Ecto neural progenitor cell (in vitro differentiated cells): Measurements from ENCODE around the gene ATP13A3.

ENCODE experiments used
- DNase-seq: peaks from one replicate; pipeline ENCODE4 v3.0.0-alpha.2; 2018; ENCODE audit warnings: low spot score

The ATP13A3 gene

DNA sequence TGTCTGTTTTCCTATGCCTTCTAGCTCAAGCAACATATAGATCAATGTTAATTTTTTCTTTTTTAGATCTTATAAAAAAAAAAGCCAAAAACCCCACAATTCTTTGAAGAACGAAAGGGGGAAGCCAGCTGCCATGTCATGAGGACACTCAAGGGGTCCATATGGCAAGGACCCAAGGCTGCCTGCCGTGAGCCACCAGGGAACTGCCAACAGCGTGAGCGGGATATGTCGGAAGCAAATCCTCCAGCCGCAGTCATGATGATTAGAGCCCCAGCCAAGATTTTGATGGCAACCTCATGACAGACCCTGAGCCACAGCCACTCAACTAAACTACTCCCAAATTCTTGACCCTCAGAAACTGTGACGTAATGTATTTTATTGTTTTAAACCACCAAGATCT lies 94.2 kb downstream of the ATP13A3 start:
- DNase-seq: no peak

DNA sequence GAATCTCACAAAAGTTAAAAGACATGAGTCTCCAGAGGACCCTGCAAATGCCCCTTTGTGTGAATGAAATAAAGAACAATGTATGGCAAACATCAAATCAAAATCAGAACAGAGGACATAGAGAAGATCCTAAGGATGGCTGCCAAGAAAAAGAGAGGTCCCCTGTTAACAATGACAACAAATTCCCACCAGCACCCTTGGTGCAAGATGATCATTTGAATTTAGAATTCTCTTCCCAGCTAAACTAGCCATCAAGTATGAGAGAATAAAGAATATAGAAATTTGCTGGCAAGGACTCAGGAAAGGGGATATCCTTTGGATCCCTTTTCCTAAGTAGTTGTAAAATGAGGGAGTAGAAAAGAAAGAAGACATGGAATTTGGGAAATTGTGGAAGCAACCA lies 96.0 kb downstream of the ATP13A3 start:
- DNase-seq: no peak

DNA sequence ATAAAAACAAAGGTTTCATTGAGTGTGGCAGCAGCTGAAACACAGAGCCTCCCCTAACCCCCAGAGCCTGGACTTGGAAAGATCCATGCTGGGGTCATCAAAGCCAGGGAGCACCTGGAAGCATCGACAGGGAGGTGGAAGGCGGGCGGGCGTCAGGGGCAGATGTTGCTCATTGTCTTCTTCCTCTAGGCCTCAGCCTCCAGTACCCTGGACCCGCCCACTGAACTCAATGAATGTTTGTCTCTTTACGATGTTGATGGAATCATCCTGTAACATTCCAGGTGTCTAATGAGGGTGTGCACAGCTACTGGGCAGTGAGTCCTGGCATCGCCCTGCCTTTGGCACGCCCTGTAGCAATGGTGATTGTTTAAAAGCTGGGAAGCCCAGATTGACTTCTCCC lies 97.5 kb downstream of the ATP13A3 start:
- peak; percentile 32 for DNase-seq

DNA sequence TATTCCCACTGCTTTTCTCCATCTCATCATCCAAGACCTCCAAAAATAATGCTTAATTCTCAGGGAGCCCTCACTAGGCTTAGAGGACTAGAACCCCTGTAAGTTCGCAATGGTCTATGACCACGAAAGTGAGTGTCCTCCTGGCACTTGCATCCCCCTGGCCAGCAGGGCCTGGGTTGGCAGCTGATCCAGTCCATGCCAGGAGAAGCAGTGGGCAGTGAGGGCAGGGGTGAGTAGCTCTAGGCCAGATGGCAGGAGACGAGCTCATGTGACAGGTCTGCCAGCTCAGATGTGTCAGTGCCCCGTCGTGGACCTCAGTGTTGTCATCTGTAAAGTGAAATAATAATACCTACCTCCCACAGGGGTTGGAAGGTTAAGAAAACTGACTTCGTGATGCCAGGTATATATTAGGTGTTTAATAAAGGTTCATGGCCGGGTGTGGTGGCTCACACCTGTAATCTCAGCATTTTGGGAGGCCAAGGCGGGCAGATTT lies 98.8 kb downstream of the ATP13A3 start:
- DNase-seq: peak; percentile 14

DNA sequence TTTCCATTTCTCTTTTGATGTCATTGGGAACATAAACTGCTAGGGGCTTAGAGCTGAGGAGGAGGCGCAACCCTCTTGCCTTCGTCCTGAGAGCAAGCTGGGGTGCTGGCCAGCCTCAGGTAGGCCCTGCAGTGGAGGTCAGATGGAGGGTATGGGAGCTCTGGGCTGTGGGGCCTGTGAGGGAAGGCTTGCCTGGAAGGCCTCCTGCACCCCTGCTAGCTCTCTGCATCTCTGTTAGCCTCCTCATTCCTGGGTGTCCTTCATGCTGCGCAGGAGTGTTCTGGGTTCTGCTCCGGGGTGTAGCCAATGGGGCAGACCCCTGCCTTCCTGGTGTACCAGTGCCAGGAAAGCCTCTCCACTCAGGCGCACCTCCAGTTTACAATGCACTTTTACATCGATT lies 99.5 kb downstream of the ATP13A3 start:
- peak; percentile 36 for DNase-seq

DNA sequence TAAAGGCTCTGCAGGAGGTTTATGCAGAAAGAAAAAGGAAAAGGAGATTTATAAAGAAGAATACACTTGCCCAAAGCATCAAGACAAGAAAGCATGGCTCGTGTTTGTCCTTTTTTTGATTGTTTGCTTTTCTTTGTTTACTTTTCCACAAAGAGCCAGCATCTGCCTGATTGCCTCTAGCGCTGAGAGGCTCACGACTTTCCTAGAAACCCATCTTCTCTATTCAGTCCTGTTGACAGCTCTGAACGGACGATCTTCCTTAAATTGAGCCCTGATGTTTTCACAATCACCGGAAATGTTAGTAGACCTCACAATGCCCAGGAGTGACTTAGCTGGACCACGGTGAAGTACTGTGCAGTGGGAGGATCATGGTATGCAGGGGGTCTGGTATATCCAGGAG lies 100.2 kb downstream of the ATP13A3 start:
- peak; percentile 12 for DNase-seq

DNA sequence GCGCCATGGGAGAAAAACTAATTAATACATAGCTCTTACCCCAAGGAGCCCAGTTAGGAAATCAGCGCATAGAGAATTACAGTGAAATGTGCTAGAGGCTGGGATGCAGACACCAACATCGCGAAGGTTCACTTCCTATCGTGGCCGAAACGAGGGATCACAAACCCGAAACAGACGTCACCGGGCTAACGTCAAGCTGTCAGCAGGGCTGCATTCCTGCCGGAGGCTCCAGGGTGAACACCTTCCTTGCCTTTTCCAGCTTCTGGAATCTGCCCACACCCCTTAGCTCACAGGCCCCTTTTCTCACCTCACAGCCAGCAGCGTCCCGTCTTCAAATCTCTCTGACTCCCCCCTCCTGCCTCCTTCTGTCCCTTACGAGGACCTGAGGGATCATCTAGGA lies 100.7 kb downstream of the ATP13A3 start:
- peak; percentile 44 for DNase-seq

DNA sequence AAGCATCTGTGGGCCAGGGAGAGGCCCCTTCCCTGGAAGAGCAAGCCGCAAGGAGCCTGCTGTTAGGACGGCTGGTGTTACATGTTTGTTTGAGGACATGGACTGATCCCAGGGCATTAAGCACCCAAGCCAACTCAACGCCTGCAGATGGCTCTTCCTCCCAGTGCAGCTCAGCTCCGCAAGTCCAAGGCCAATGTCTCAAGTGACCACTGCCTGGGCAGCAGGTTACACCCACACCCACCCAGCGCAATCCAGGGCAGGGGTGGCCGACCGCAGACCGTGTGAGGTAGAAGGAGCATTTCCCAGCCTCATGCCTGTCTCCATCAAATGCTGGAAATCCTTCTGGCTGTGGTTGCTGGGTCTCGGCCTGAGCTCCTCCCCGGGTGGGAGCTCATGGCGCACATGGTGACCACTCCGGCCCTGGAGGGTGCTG lies 102.2 kb downstream of the ATP13A3 start:
- DNase-seq: peak; percentile 34

DNA sequence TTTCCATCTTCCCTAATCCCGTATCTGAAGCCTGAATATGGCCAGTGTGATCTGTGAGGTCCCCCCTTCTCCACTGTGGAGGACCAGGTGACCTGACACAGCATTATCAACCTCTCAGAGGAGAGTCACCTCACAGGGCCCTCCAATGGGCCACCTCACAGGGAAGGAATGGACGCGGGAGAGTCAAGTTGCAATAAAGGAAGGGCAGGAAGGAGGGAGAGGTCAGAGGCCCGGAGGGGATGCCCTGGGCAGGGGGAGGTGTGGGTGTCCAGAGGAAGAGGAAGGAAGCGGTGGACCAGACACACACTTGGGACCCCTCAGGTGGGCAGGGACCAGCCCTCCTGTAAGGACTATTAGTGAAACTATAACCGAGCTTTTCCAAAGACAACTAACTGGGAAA lies 102.6 kb downstream of the ATP13A3 start:
- DNase-seq: no peak

DNA sequence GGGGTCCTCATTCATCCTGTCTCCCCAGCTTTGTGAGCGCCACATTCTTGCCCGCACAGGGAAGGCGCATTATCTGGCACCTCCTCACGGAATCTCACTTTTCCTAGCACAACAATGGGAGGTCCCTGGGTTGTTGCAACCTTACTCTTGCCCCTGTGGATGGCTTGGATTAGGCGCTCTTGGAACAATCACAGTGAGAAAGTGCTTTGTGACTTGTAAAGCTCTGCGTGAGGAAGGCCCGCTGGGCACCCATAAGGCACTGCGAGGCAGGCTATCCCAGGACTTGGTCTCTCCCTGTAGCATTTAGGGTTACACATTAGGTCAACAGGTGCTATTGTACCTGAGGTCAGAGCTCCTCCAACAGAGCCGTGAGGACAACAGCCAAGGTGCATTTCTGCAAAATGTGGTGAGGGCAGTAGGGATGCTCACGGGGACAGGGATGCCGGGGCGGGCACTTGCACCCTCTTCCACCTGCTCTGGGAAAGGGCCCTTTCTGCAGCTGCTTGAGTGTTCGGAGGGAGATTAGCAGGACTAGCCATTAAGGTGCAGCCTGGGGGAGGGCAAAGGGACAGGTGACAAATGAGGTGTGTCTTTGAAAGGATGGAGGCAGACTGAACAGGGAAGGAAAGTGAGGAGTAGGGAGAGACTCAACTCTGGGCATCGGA lies 103.4 kb downstream of the ATP13A3 start:
- peak; percentile 45 for DNase-seq

DNA sequence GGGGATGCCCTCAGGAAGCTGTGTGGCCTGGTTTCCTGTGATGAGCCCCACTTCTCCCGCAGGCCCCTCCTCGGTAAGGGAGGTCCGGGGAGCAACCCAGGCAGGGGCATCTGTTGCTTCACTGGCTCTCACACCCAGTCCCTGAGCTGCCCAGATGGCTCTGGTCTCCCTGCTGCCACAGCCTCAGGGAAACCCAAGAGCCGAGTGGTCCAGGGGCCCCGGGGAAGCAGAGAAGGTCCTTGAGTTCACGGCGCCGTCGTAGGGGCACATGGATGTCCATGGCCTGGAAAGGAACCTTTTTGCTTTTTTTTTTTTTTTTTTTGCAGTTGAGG lies 103.9 kb downstream of the ATP13A3 start:
- DNase-seq: peak; percentile 48

DNA sequence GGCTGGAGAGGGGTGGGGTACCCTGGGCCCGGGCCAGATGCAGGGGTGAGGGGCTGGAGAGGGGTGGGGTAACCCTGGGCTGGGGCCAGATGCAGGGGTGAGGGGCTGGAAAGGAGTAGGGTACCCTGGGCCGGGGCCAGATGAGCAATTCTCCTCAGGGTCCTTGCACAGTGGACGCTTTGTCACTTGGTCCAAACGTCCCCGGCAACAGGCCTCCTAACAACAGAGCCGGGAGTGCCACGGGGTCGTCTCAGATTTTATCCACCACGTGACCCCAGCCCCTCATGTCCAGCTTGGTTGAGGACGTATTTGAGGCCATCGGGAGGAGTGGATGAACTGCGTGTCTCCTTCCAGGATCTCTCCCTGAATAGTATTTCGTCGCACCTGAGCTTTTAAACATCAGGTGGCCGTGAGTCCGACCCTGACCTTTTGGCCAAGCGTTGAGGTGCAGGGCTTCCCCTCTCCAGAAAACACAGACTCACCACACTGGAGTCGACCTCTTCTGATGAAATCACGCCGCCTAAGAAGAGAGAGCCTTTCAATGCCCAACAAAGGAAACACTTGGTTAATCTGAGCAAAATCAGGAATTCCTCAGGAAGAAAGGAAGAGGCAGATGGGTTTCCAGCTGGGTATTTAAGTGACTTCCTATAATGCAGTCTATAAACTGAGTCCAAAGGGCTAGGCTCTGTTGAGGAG lies 104.5 kb downstream of the ATP13A3 start:
- DNase-seq: peak; percentile 41

DNA sequence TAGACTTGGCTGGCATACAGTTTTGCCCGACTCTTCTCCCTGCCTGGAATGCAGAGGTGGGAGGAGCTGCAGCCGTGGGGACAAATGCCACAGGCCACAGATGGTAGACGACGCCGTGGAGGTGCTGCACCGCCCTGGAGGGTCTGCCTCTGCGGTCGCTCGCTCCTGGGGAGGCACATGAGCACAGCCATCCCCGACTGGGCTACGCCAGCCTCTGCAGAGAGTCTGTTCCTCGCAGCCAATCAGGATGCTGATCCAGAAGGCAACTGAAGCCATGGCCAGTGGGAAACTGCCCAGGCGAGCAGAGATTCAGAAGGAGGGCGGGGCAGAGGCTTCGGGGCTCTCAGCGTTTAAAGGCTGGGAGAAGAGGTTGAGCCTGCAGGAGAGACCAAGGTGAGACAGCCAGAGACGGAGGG lies 105.3 kb downstream of the ATP13A3 start:
- peak; percentile 53 for DNase-seq

DNA sequence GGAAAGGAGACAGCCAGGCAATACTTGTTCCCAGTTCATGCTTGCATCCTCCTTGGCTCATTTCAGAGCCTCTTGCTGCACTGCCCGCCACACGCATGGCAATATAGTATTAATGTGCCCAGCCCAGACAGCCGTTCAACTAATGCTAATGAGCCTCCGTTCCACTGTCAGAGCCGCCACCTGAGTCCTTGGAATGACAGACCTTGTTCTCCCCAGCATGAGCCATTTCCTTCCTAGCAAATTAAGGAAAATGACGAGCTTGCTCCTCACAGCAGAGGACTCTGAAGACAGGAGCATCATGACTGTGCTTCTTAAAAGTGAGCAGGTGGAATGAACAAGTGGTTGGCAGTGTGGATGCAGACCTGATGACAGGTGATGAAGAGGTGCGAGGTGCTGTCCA lies 106.5 kb downstream of the ATP13A3 start:
- peak; percentile 39 for DNase-seq

DNA sequence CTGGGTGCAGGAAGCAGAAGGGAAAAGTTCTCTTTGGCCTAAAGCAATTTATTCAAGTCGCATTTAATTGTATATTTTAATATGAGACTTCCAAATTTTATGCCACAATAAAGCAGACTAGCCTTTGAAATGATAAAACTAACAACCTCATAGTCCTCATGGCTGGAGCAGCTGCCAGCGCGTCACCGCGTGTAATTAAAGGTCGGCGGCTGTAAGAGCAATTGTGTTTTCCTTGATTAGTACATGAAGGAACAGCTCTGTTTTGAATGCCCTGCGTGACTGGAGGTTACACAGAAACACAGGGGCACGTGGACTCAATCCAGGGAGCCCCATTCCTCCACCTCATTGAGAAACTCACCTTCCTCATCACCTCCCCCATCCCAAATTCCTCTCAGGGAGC lies 107.2 kb downstream of the ATP13A3 start:
- DNase-seq: peak; percentile 43

DNA sequence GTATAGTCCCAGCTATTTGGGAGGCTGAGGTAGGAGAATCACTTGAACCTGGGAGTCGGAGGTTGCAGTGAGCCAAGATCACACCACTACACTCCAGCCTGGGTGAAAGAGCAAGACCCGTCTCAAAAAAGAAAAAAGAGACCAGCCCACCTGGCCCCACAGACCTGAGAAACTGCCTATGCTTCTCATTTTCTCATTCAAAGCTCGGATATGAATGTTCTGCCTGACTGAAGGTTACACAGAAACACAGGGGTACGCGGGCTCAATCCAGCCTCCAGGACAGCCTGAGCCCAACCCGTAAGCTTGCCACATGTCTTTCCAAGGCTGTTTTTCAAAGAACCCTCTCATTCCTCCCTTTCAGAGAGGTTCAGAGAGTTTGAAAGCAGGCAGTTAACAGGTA lies 107.6 kb downstream of the ATP13A3 start:
- peak; percentile 29 for DNase-seq

DNA sequence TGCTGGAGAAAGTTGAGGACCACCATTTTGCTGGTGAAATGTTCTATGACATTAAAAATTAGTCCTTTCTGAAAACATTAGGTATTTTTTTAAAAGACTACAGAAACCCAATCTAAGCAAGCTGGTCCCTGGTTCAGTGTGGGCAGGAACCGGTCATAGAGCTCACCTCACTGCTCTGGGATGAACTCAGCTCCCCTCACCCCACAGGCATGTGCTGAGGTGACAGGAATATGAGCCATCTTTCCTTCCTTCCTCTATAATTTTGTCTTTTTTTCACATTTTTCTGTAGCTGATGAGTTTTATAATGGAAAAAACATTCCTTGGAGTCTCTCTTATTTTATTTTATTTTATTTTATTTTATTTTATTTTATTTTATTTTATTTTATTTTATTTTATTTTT lies 109.1 kb downstream of the ATP13A3 start:
- DNase-seq: no peak

DNA sequence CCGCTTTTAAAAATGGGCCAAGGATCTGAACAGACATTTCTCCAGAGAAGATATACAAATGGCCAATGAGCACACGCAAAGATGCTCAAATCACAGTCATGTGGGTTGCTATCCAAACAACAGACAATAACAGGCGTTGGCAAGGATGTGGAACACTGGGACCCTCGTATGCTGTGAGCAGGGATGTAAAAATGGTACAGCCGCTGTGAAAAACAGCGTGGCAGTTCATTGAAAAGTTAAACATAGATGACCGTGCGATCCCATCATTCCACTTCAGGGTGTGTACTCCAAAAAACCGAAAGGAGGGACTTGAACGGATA lies 110.6 kb downstream of the ATP13A3 start:
- no peak for DNase-seq

DNA sequence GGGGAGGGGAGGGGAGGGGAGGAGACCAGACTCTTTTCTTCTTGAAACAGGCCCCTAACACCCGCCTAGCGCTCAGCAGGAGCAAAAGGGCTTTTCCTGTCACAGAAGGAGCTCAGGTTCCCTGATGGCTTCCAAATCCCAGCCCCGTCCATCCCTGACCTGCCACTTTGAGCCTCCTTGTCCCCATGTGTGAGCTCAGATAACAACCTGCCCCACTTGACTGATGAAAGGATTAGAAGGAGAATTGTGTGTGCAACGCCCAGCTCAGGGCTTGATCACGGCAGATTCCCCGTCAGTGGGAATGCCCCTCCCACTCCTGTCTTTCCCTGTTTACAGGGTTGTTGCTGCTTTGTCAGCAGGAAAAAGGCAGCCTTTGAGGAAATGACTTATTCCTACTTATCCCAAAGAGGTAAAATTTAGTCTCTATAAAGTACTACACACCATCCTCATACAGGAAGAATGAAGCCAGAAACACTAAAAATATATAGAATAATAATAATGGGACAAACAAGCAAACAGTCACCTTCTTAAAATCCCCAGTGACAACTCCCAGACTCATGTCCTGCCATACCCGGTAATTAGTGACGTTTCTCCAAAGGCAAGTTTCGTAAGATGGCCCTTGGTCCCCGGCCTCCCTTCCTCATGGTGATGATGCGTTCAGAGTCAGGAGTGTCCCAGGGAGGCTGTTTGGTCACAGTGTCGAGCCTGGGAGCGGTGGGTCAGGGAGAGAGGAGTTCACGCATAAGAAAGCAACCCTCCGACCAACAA lies 111.1 kb downstream of the ATP13A3 start:
- peak; percentile 63 for DNase-seq

DNA sequence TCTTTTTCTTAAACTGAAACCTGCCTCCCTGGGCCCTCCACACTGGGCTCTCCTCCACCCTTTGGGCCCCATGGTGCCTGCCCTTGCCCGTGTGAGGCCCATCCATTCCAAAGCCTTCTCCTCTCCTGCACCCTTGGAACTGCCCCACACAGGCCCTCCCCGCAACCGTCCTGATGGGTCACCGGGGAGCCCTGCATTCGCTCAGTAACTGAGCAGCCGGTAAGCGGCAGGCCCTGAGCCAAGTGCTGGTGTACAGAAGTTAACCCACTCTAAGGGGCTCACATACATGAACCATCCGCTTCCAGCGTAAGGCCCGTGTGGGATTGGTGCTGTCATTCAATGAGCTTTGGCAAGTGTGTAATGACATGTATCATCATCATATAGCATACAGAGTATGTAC lies 111.9 kb downstream of the ATP13A3 start:
- no peak for DNase-seq

DNA sequence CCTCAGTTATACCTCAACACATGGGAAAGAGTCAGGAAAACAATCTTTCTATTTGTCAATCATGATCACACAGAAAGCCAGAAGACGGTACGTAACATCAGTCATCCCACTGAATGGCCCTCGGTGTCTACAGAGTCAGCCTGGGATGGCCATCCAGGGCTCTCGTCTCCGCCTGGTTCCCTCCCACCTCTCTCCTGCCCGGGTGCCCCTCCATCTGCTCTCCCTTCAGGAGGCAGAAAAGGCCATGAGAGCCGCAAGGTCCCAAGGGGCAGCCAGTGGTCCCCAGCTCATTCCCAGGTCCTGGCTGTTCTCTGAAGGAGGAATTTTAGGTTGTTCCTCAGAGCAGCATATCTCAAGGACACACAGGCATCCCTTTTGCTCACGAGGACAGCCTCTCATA lies 112.9 kb downstream of the ATP13A3 start:
- DNase-seq: no peak

DNA sequence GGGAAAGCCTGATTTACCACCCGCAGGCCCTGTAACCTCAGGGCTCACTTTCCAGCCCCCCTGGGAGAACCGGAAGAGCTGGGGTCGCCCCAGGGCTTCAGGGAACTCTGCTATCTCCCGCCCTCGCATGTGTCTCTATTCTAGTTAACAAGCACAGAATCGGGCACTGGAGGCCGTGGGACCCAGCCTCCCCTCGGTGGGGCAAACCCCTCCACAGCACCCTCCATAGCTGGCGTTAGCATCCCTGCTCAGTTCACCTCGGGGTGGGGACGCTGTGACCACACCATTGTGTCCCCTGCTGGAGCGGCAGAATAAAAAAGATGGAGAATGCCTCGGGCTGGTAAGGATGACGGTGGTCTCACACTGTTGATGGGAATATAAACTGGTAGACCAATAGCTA lies 113.8 kb downstream of the ATP13A3 start:
- DNase-seq: no peak

DNA sequence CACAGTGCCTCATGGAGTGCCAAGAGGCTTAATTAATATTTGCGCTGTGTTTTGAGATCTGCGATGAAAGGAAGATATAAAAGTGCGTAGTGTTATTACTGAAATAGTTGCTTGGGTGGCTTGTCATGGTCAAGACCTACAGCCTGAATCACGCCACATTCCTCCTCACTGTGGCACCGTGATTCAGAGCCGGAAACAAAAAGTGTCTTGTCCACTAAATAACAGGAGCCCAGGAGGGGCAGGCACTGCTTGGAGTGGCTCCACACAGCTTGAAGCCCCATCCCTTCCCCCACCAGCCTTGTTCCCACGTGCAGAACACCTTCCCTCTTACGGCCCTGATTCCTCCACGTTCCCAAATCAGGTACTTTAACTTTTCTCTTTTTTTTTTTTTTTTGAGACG lies 116.0 kb downstream of the ATP13A3 start:
- no peak for DNase-seq
